GM12878 (cell line): ENCODE measurements around the gene FCHSD2. TPM values are rescaled to one million over a fixed set of nuclear protein-coding genes. Genes with fewer than 3 reads are reported as not detected.

Experiments used
- ATAC-seq: fragments of 200-7000 bp; cut with Tn5 transposase; 3 replicates; pipeline ENCODE4 v1.9.1; 2020; ENCODE audit warnings: mild to moderate bottlenecking, moderate library complexity
- BruUV-seq: library from RNA; stranded (reverse); fragments of 400-500 nt; replicated peaks from 2 replicates; lab custom pipeline; 2021; lab: Mats Ljungman, UMichigan
- CTCF ChIA-PET: fragments of 300-600 bp; sonication (Branson Sonifier 250); formaldehyde crosslinking; extraction: SDS; loops from one replicate; lab custom pipeline; 2021; ENCODE audit warnings: inconsistent platforms; lab: Yijun Ruan, JAX
- POLR2A ChIA-PET: fragments of 350-600 bp; formaldehyde crosslinking; extraction: SDS; loops from one replicate; lab custom pipeline; 2021; ENCODE audit warnings: inconsistent platforms; lab: Charles Lee
- RAD21 ChIA-PET: fragments of 300-600 bp; sonication (Branson Sonifier 250); formaldehyde crosslinking; loops from one replicate; lab custom pipeline; 2023; ENCODE audit warnings: antibody characterized with exemption; ENCODE audit not compliant: unreplicated experiment; lab: Charles Lee
- SMC1A ChIA-PET: fragments of 300-600 bp; sonication (Branson Sonifier 250); formaldehyde crosslinking; loops from one replicate; lab custom pipeline; 2023; ENCODE audit not compliant: unreplicated experiment, uncharacterized antibody; lab: Charles Lee
- DNase-seq: peaks from one replicate; pipeline ENCODE4 v3.0.0-alpha.2; 2011; ENCODE audit warnings: low read depth, low spot score
- FAIRE-seq: peaks from 3 replicates; lab custom pipeline; 2011; peaks lifted over from hg19 to GRCh38; lab: Jason Lieb, UNC
- H2AFZ ChIP-seq: 2 replicates; pipeline ENCODE4 v1.6.0; 2011; ENCODE audit warnings: low read depth, low read length, control low read depth; ENCODE audit not compliant: control insufficient read depth
- H3K27ac ChIP-seq: 2 replicates; pipeline ENCODE4 v1.5.1; 2011; ENCODE audit warnings: control low read depth; ENCODE audit not compliant: control insufficient read depth, insufficient read depth
- H3K27me3 ChIP-seq, 2 experiments: replicated peaks in 1 of 2; 2 replicates each; pipeline versions ENCODE4 v1.6.0 to v1.6.1; 2011; ENCODE audit warnings: low read length in 1 of 2; ENCODE audit not compliant: control insufficient read depth in 2 of 2, insufficient read depth in 2 of 2
- H3K36me3 ChIP-seq, 2 experiments: 2 replicates each; pipeline ENCODE4 v1.5.1; 2011; ENCODE audit warnings: low read length in 1 of 2; ENCODE audit not compliant: control insufficient read depth in 2 of 2, insufficient read depth in 2 of 2
- H3K4me1 ChIP-seq: 2 replicates; pipeline ENCODE4 v1.6.1; 2011; ENCODE audit warnings: mild to moderate bottlenecking, low read length, moderate library complexity, mixed read lengths; ENCODE audit not compliant: control insufficient read depth, insufficient read depth
- H3K4me2 ChIP-seq: 2 replicates; pipeline ENCODE4 v1.6.0; 2011; ENCODE audit warnings: control low read depth; ENCODE audit not compliant: control insufficient read depth, insufficient read depth
- H3K4me3 ChIP-seq: fragments of 200-600 bp; sonication (generic); 2 replicates; pipeline ENCODE4 v1.5.1; 2016
- H3K79me2 ChIP-seq: 2 replicates; pipeline ENCODE4 v1.6.0; 2011; ENCODE audit warnings: low read length; ENCODE audit not compliant: control insufficient read depth, insufficient read depth
- H3K9ac ChIP-seq: 2 replicates; pipeline ENCODE4 v1.8.0; 2011; ENCODE audit warnings: low read length, control low read depth, mixed read lengths; ENCODE audit not compliant: control insufficient read depth, insufficient read depth
- H3K9me3 ChIP-seq: replicated peaks from 3 replicates; pipeline ENCODE4 v1.5.1; 2011; ENCODE audit warnings: mild to moderate bottlenecking, low read length; ENCODE audit not compliant: control insufficient read depth, insufficient read depth
- H4K20me1 ChIP-seq: 2 replicates; pipeline ENCODE4 v1.6.0; 2011; ENCODE audit not compliant: control insufficient read depth, insufficient read depth
- CBFB ChIP-seq: IDR thresholded peaks from 2 replicates; pipeline ENCODE4 v1.6.1; 2016; ENCODE audit warnings: antibody characterized with exemption, low read depth
- DPF2 ChIP-seq: fragments of 450-650 bp; IDR thresholded peaks from 2 replicates; pipeline ENCODE4 v1.6.1; 2017; ENCODE audit warnings: mild to moderate bottlenecking
- EGR1 ChIP-seq, 2 experiments: IDR thresholded peaks; 1 replicate in 1 of 2; 2 replicates in 1 of 2; pipeline ENCODE4 v1.6.1; 2011 to 2012; ENCODE audit warnings: low read depth in 2 of 2, low read length in 2 of 2, borderline replicate concordance in 1 of 2, mild to moderate bottlenecking in 1 of 2, moderate library complexity in 1 of 2
- ESRRA ChIP-seq: IDR thresholded peaks from 2 replicates; pipeline ENCODE4 v1.6.1; 2012; ENCODE audit warnings: mild to moderate bottlenecking, low read length, improper control_type of control experiment
- FOS ChIP-seq: IDR thresholded peaks from 3 replicates; pipeline ENCODE4 v1.6.1; 2011; ENCODE audit warnings: borderline replicate concordance; ENCODE audit not compliant: insufficient read length; ENCODE audit errors: extremely low read depth
- HCFC1 ChIP-seq: fragments of 150-350 bp; IDR thresholded peaks from 2 replicates; pipeline ENCODE4 v1.6.1; 2014; ENCODE audit warnings: low read length
- HDGF ChIP-seq: fragments of 450-650 bp; IDR thresholded peaks from 2 replicates; pipeline ENCODE4 v1.6.1; 2016; ENCODE audit warnings: antibody characterized with exemption
- NFYA ChIP-seq: IDR thresholded peaks from 2 replicates; pipeline ENCODE4 v1.6.1; 2011; ENCODE audit warnings: low read depth, mild to moderate bottlenecking, low read length, improper control_type of control experiment, borderline replicate concordance
- NRF1 ChIP-seq: conservative IDR thresholded peaks from 2 replicates; pipeline ENCODE4 v1.6.1; 2011; ENCODE audit warnings: mild to moderate bottlenecking, low read depth, low read length, improper control_type of control experiment
- RELA ChIP-seq: fragments of 450-650 bp; IDR thresholded peaks from 2 replicates; pipeline ENCODE4 v1.8.0; 2014; ENCODE audit warnings: borderline replicate concordance; ENCODE audit not compliant: partially characterized antibody
- RFX5 ChIP-seq: IDR thresholded peaks from 2 replicates; pipeline ENCODE4 v1.6.1; 2011; ENCODE audit warnings: low read depth, low read length, improper control_type of control experiment
- TCF7 ChIP-seq: IDR thresholded peaks from 2 replicates; pipeline ENCODE4 v1.6.1; 2014; ENCODE audit warnings: antibody characterized with exemption, borderline replicate concordance
- ZNF384 ChIP-seq: IDR thresholded peaks from 2 replicates; pipeline ENCODE4 v1.6.1; 2012; ENCODE audit warnings: low read depth, mild to moderate bottlenecking, low read length, improper control_type of control experiment, borderline replicate concordance
- WGBS: methylation state at CpG from one replicate; pipeline ENCODE4 v1.1.6; 2016; ENCODE audit warnings: low lambda C conversion rate; ENCODE audit not compliant: insufficient replicate concordance, insufficient coverage; ENCODE audit errors: missing lambda C conversion rate; 5-methylcytosine and 5-hydroxymethylcytosine counted together
- in situ Hi-C: fragments of 300-500 bp; cut with MboI; formaldehyde crosslinking; loops from 9 replicates; pipeline ENCODE4 v1.14.3; 2018; ENCODE audit warnings: mixed read lengths
- intact Hi-C: fragments of 100-400 bp; cut with micrococcal nuclease; formaldehyde crosslinking; loops from one replicate; pipeline ENCODE4 v1.14.2; 2022; ENCODE audit not compliant: unreplicated experiment
- polyA plus RNA-seq, 11 experiments: library from polyadenylated mRNA; depleted of rRNA in 4 of 11; unstranded in 6 of 11; stranded (reverse) in 5 of 11; fragments of >200 nt; fragmentation: Nextera tagmentation in 4 of 11; fragmentation: Illumina TruSeq in 1 of 11; extraction: Ambion mirVana in 4 of 11; extraction: Trizol in 1 of 11; gene quantifications; 1 replicate in 1 of 11; 2 replicates in 10 of 11; pipeline versions ENCODE4 v1.2.1 to v1.2.3, GENCODE V29; 2011 to 2016; ENCODE audit warnings: inconsistent platforms in 2 of 11, missing spikeins in 2 of 11, low read depth in 1 of 11
- total RNA-seq, 4 experiments: library from RNA; depleted of rRNA in 3 of 4; stranded (reverse); fragments of >200 nt in 3 of 4; fragmentation: Illumina TruSeq in 1 of 4; extraction: Trizol in 1 of 4; gene quantifications; 2 replicates each; pipeline versions ENCODE4 v1.2.1 to v1.2.3, GENCODE V29; 2013 to 2021
- TF ChIP-seq, protein P1 (sequence below): fragments of 450-650 bp; IDR thresholded peaks from 2 replicates; pipeline ENCODE4 v1.6.1; 2017; ENCODE audit warnings: low read depth, mild to moderate bottlenecking, moderate library complexity

Gene FCHSD2
- total and polyA plus RNA-seq, 10 of the 15 experiments (the other 5 are each of a cell fraction or from before 2014, with no cell fraction given), result 13.2 to 89.8 (median 47.8) TPM

- ChIA-PET POLR2A (interaction anchor here (0.7 to 1.6 kb wide), 3 partner anchors 9 to 17 kb away, joined by 3 to 5 read pairs (median 3); no protein-coding TSS in a partner anchor), RAD21 (interaction anchor here (2.5 kb wide), 1 partner anchor 287 kb away, joined by 6 read pairs; no protein-coding TSS in a partner anchor), SMC1A (interaction anchor here (0.8 to 3.4 kb wide), 4 partner anchors 9 to 287 kb away, joined by 3 to 20 read pairs (median 3); no protein-coding TSS in a partner anchor), CTCF (interaction anchor here (0.7 to 2.9 kb wide), 10 partner anchors 9 to 456 kb away, joined by 3 to 8 read pairs (median 4); partner anchors contain the start of genes CLPB and STARD10)
- TF ChIP-seq RFX5 (no peak), EGR1 (IDR thresholded peaks at IDR 0.05; ENCODE audit: borderline replicate concordance in 1 of 2, low read depth in 2 of 2, low read length in 2 of 2) (no peak), ESRRA (no peak), ZNF384 (no peak), FOS (no peak), RELA (no peak), DPF2 (no peak), CBFB (no peak), HCFC1 (no peak), HDGF (no peak), TCF7 (no peak), NFYA (no peak), NRF1 (no peak)
- TF ChIP-seq, protein P1, sequence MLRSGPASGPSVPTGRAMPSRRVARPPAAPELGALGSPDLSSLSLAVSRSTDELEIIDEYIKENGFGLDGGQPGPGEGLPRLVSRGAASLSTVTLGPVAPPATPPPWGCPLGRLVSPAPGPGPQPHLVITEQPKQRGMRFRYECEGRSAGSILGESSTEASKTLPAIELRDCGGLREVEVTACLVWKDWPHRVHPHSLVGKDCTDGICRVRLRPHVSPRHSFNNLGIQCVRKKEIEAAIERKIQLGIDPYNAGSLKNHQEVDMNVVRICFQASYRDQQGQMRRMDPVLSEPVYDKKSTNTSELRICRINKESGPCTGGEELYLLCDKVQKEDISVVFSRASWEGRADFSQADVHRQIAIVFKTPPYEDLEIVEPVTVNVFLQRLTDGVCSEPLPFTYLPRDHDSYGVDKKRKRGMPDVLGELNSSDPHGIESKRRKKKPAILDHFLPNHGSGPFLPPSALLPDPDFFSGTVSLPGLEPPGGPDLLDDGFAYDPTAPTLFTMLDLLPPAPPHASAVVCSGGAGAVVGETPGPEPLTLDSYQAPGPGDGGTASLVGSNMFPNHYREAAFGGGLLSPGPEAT, result no peak
- Histone ChIP-seq H3K9ac (no peak overlapping the region), H3K9me3 (no peaks in the 10 kb centered on the region), H3K27me3 (no peaks in the 10 kb centered on the region), H3K4me3 (no peak overlapping the region), H3K4me2 (no peak overlapping the region), H3K27ac (no peak overlapping the region), H3K4me1 (no peaks in the 10 kb centered on the region), H3K79me2 (no peaks in the 10 kb centered on the region), H4K20me1 (no peaks in the 10 kb centered on the region), H3K36me3 (peaks cover 2 to 43% of the 10 kb centered on the region in 2 experiments), H2AFZ (no peak overlapping the region)
- in situ Hi-C loops, result no loop called here
- no TSS peak for BruUV-seq
- WGBS, result 100% methylated on average over 2 of the region's 2 CpGs
- DNase-seq (no peak), FAIRE-seq (no peak), ATAC-seq (no peak)
- intact Hi-C loops, result no loop called here
These were observed 251.2 kb downstream of the FCHSD2 start for GRCh38 chr11:72890881-72891280.
